ENCODE results near the gene PELO.

- TF ChIP-seq YY1 (IDR thresholded peaks at IDR 0.05; ENCODE audit: insufficient read depth, insufficient read length) (no peak), SUZ12 (IDR thresholded peaks at IDR 0.05; ENCODE audit: extremely low read depth, insufficient read depth, insufficient read length) (no peak), ZNF274 (IDR thresholded peaks at IDR 0.05; ENCODE audit: low read depth, low read length) (no peak)
These were observed 17.9 kb downstream of the PELO start for GRCh38 chr5:52805615-52806014.

Data from NT2/D1 (cell line).